PFSK-1 (cell line): ENCODE results near the gene SMIM17. TPM values are rescaled to one million over a fixed set of nuclear protein-coding genes. Genes with fewer than 3 reads are reported as not detected.

ENCODE experiments used
- FOXP2 ChIP-seq: optimal IDR thresholded peaks from 2 replicates; pipeline ENCODE3; 2011; ENCODE audit warnings: borderline replicate concordance, control low read depth, inconsistent platforms; ENCODE audit not compliant: insufficient read depth; ENCODE audit errors: extremely low read length, extremely low read depth
- POLR2AphosphoS5 ChIP-seq: IDR thresholded peaks from 2 replicates; pipeline ENCODE4 v1.6.1; 2012; ENCODE audit warnings: low read depth, mild to moderate bottlenecking, control low read depth, low read length, moderate library complexity
- REST ChIP-seq, 2 experiments: IDR thresholded peaks; 2 replicates each; pipeline versions ENCODE4 v1.6.1 to v1.8.0; 2011 to 2012; ENCODE audit warnings: low read depth in 2 of 2, low read length in 2 of 2, control low read depth in 1 of 2, inconsistent platforms in 1 of 2, mild to moderate bottlenecking in 1 of 2, moderate library complexity in 1 of 2; ENCODE audit not compliant: insufficient read depth in 1 of 2
- SIN3A ChIP-seq: IDR thresholded peaks from 2 replicates; pipeline ENCODE4 v1.6.1; 2012; ENCODE audit warnings: mild to moderate bottlenecking, low read length, moderate library complexity, borderline replicate concordance; ENCODE audit not compliant: insufficient read depth
- TAF1 ChIP-seq: IDR thresholded peaks from 2 replicates; pipeline ENCODE4 v1.6.1; 2012; ENCODE audit warnings: low read length, control low read depth, borderline replicate concordance; ENCODE audit not compliant: insufficient read depth
- polyA plus RNA-seq: library from polyadenylated mRNA; unstranded; fragments of >200 nt; gene quantifications from one replicate; pipeline ENCODE4 v1.2.1, GENCODE V29; 2012; ENCODE audit warnings: low read depth, missing spikeins; ENCODE audit not compliant: insufficient read length

The SMIM17 gene
- polyA plus RNA-seq = not detected

- TF ChIP-seq TAF1 (no peak), REST (IDR thresholded peaks at IDR 0.05; ENCODE audit: insufficient read depth in 1 of 2, low read depth in 2 of 2, low read length in 2 of 2) (no peak), SIN3A (no peak), FOXP2 (no peak), POLR2AphosphoS5 (no peak)
These were observed at the start of gene SMIM17 for GRCh38 chr19:56642711-56643459. SMIM17 (plus strand) TSS chr19:56643159; CDS start chr19:56645668, 2,509 bp downstream.

- no peak for TF ChIP-seq POLR2AphosphoS5
- no peak for TF ChIP-seq REST (IDR thresholded peaks at IDR 0.05; ENCODE audit: insufficient read depth in 1 of 2, low read depth in 2 of 2, low read length in 2 of 2)
- no peak for TF ChIP-seq SIN3A
These were observed 48.5 kb upstream of the SMIM17 start for GRCh38 chr19:56594446-56594782.

GRCh38 chr19:56594783-56595547 lies 48.0 kb upstream of the SMIM17 start, which contains the start of gene ZNF71:
ZNF71 (plus strand) TSS chr19:56595302; CDS start chr19:56601559, 6,257 bp downstream.
- TF ChIP-seq POLR2AphosphoS5 = no peak

GRCh38 chr19:56595548-56595899 lies 47.4 kb upstream of the SMIM17 start:
- no peak for TF ChIP-seq REST (IDR thresholded peaks at IDR 0.05; ENCODE audit: insufficient read depth in 1 of 2, low read depth in 2 of 2, low read length in 2 of 2)
- no peak for TF ChIP-seq TAF1
- TF ChIP-seq SIN3A = no peak
- TF ChIP-seq FOXP2 = no peak
- TF ChIP-seq POLR2AphosphoS5 = no peak

- no peak for TF ChIP-seq TAF1
- no peak for TF ChIP-seq POLR2AphosphoS5
- no peak for TF ChIP-seq FOXP2
- no peak for TF ChIP-seq REST (IDR thresholded peaks at IDR 0.05; ENCODE audit: insufficient read depth in 1 of 2, low read depth in 2 of 2, low read length in 2 of 2)
- no peak for TF ChIP-seq SIN3A
These were observed 46.3 kb upstream of the SMIM17 start for GRCh38 chr19:56596676-56597075.
